Parathyroid adenoma (tissue), 2 donors: ENCODE measurements around the gene TP53BP1.

Source experiments
- H2AFZ ChIP-seq: fragments of 300-600 bp; sonication (generic); one replicate; pipeline ENCODE4 v1.7.0; 2017; ENCODE audit warnings: antibody characterized with exemption, mild to moderate bottlenecking
- H3K27ac ChIP-seq: fragments of 300-600 bp; sonication (generic); one replicate; pipeline ENCODE4 v1.7.0; 2017
- H3K27me3 ChIP-seq: fragments of 300-600 bp; sonication (generic); one replicate; pipeline ENCODE4 v1.7.0; 2017; ENCODE audit warnings: low read length; ENCODE audit not compliant: control insufficient read depth, insufficient read depth
- H3K36me3 ChIP-seq: fragments of 300-600 bp; sonication (generic); one replicate; pipeline ENCODE4 v1.7.0; 2017; ENCODE audit warnings: low read length; ENCODE audit not compliant: control insufficient read depth, insufficient read depth
- H3K4me1 ChIP-seq: fragments of 300-600 bp; sonication (generic); one replicate; pipeline ENCODE4 v1.7.0; 2017; ENCODE audit warnings: control low read depth
- H3K4me2 ChIP-seq: fragments of 300-600 bp; sonication (generic); one replicate; pipeline ENCODE4 v1.7.0; 2017; ENCODE audit warnings: low read length
- H3K4me3 ChIP-seq: fragments of 300-600 bp; sonication (generic); one replicate; pipeline ENCODE4 v1.7.0; 2017; ENCODE audit warnings: low read depth, low read length
- H3K79me2 ChIP-seq: fragments of 300-600 bp; sonication (generic); one replicate; pipeline ENCODE4 v1.7.0; 2017; ENCODE audit warnings: control low read depth
- H3K9ac ChIP-seq: fragments of 300-600 bp; sonication (generic); one replicate; pipeline ENCODE4 v1.7.0; 2017; ENCODE audit warnings: mild to moderate bottlenecking
- H3K9me3 ChIP-seq: fragments of 300-600 bp; sonication (generic); one replicate; pipeline ENCODE4 v1.7.0; 2017; ENCODE audit warnings: low read length; ENCODE audit not compliant: control insufficient read depth
- CTCF ChIP-seq: fragments of 300-600 bp; sonication (generic); IDR thresholded peaks from one replicate; pipeline ENCODE4 v1.7.0; 2017; ENCODE audit warnings: antibody characterized with exemption, mild to moderate bottlenecking
- donor health status: primary hyperparathyroidism.

TP53BP1 gene

GRCh38 chr15:43511012-43511885, 18.3 kb upstream of the TP53BP1 start:
- Histone ChIP-seq H3K4me1 (peaks cover 10% of the 10 kb centered on the region), H3K9me3 (no peaks in the 10 kb centered on the region), H3K27ac (peak overlapping the region; percentile 2), H3K36me3 (no peaks in the 10 kb centered on the region), H3K4me3 (peak overlapping the region; percentile 72), H3K79me2 (peaks cover 6% of the 10 kb centered on the region), H2AFZ (peak overlapping the region; percentile 44), H3K27me3 (no peaks in the 10 kb centered on the region), H3K4me2 (peak overlapping the region; percentile 58), H3K9ac (no peak overlapping the region)
- TF ChIP-seq CTCF, result peak; percentile 42

- Histone ChIP-seq H3K4me2 (peak overlapping the region; percentile 93), H3K36me3 (no peaks in the 10 kb centered on the region), H3K4me3 (peak overlapping the region; percentile 72), H3K9ac (no peak overlapping the region), H3K27ac (peak overlapping the region; percentile 94), H2AFZ (peak overlapping the region; percentile 79), H3K9me3 (no peaks in the 10 kb centered on the region), H3K4me1 (peaks cover 10% of the 10 kb centered on the region), H3K79me2 (peaks cover 6% of the 10 kb centered on the region), H3K27me3 (no peaks in the 10 kb centered on the region)
- no peak for TF ChIP-seq CTCF
Measured at GRCh38 chr15:43510200-43511011, 17.4 kb upstream of the TP53BP1 start.

- Histone ChIP-seq H3K4me3 (peak overlapping the region; percentile 55), H3K4me1 (peaks cover 10% of the 10 kb centered on the region), H3K79me2 (peaks cover 6% of the 10 kb centered on the region), H3K36me3 (no peaks in the 10 kb centered on the region), H3K27ac (peak overlapping the region; percentile 94), H3K27me3 (no peaks in the 10 kb centered on the region), H3K9me3 (no peaks in the 10 kb centered on the region), H2AFZ (peak overlapping the region; percentile 72), H3K4me2 (peak overlapping the region; percentile 93), H3K9ac (no peak overlapping the region)
- TF ChIP-seq CTCF, result no peak
Measured at GRCh38 chr15:43509660-43510199, 16.8 kb upstream of the TP53BP1 start.

GRCh38 chr15:43508991-43509659, 16.2 kb upstream of the TP53BP1 start:
- H3K4me1 ChIP-seq, result peaks cover 10% of the 10 kb centered on the region
- H3K36me3 ChIP-seq, result no peaks in the 10 kb centered on the region
- H3K9me3 ChIP-seq, result no peaks in the 10 kb centered on the region
- peak overlapping the region; percentile 72 for H2AFZ ChIP-seq
- H3K27me3 ChIP-seq, result no peaks in the 10 kb centered on the region
- peak overlapping the region; percentile 93 for H3K4me2 ChIP-seq
- peaks cover 6% of the 10 kb centered on the region for H3K79me2 ChIP-seq
- H3K4me3 ChIP-seq, result no peak overlapping the region
- H3K9ac ChIP-seq, result no peak overlapping the region
- TF ChIP-seq CTCF, result no peak
- H3K27ac ChIP-seq, result peak overlapping the region; percentile 94
